Activated CD8-positive, alpha-beta memory T cell treated with anti-CD3 and anti-CD28 coated beads, Interleukin-2, amount 50 U/mL, for 4 hours (primary cell): Measurements from ENCODE around the gene KMT2A.
A peak's percentile ranks its signal among the peaks of the same experiment; 100 is the strongest.
"Not testable (repeated sequence)": the region's sequence is repeated elsewhere in the genome, so short reads cannot be mapped to it uniquely, and the experiment has no call there.

Experiments used
- DNase-seq: peaks from one replicate; pipeline ENCODE4 v3.0.0-alpha.2; 2020

Gene KMT2A

GRCh38 chr11:118435893-118436624 is at the start of gene KMT2A:
KMT2A (plus strand) TSS chr11:118436492; CDS start chr11:118436513, 21 bp downstream.
- DNase-seq: peak; percentile 92

- no peak for DNase-seq
Measured at GRCh38 chr11:118396097-118396501, 40.2 kb upstream of the KMT2A start.

- DNase-seq: no peak
Measured at GRCh38 chr11:118397448-118397847, 38.8 kb upstream of the KMT2A start.

- DNase-seq: peak; percentile 25
Measured at GRCh38 chr11:118398791-118399559, 37.3 kb upstream of the KMT2A start.

- DNase-seq: peak; percentile 89
Measured at GRCh38 chr11:118401151-118401879, 35.0 kb upstream of the KMT2A start, which contains the start of gene ATP5MG. ATP5MG (plus strand) TSS chr11:118401606; CDS start chr11:118401666, 60 bp downstream.

- DNase-seq: no peak
Measured at GRCh38 chr11:118401880-118402590, 34.3 kb upstream of the KMT2A start.

GRCh38 chr11:118402594-118402993 is 33.7 kb upstream of the KMT2A start:
- DNase-seq: not testable (repeated sequence)

GRCh38 chr11:118406599-118407166 is 29.6 kb upstream of the KMT2A start:
- DNase-seq: no peak

- no peak for DNase-seq
Measured at GRCh38 chr11:118410055-118410745, 26.1 kb upstream of the KMT2A start.

- no peak for DNase-seq
Measured at GRCh38 chr11:118411530-118411929, 24.8 kb upstream of the KMT2A start.

GRCh38 chr11:118412921-118413320 is 23.4 kb upstream of the KMT2A start:
- no peak for DNase-seq

- no peak for DNase-seq
Measured at GRCh38 chr11:118415062-118415738, 21.1 kb upstream of the KMT2A start.

GRCh38 chr11:118415739-118416068 is 20.6 kb upstream of the KMT2A start:
- DNase-seq: no peak

GRCh38 chr11:118416900-118417299 is 19.4 kb upstream of the KMT2A start:
- DNase-seq: not testable (repeated sequence)

GRCh38 chr11:118417801-118418200 is 18.5 kb upstream of the KMT2A start:
- no peak for DNase-seq

GRCh38 chr11:118418766-118419165 is 17.5 kb upstream of the KMT2A start:
- no peak for DNase-seq

- no peak for DNase-seq
Measured at GRCh38 chr11:118427707-118428106, 8.6 kb upstream of the KMT2A start.

GRCh38 chr11:118430956-118431355 is 5.3 kb upstream of the KMT2A start:
- no peak for DNase-seq

GRCh38 chr11:118434123-118434552 is 2.2 kb upstream of the KMT2A start:
- DNase-seq: no peak

- peak; percentile 42 for DNase-seq
Measured at GRCh38 chr11:118434553-118435289, 1.6 kb upstream of the KMT2A start.
